Progenitor cell of endocrine pancreas (in vitro differentiated cells): ENCODE results near the gene GALNT2. TPM values are rescaled to one million over a fixed set of nuclear protein-coding genes. Genes with fewer than 3 reads are reported as not detected.

ENCODE experiments used
- DNase-seq: peaks from one replicate; pipeline ENCODE4 v3.0.0; 2021; ENCODE audit warnings: low spot score; ENCODE audit not compliant: unreplicated experiment
- H3K27ac Mint-ChIP-seq: 2 replicates; pipeline ENCODE4 v1.8.0; 2021; ENCODE audit warnings: mild to moderate bottlenecking, moderate library complexity, mixed read lengths
- H3K27me3 Mint-ChIP-seq: 2 replicates; pipeline ENCODE4 v1.8.0; 2021; ENCODE audit warnings: mixed read lengths
- H3K36me3 Mint-ChIP-seq: 2 replicates; pipeline ENCODE4 v1.8.0; 2022; ENCODE audit warnings: mixed read lengths; ENCODE audit not compliant: insufficient read depth
- H3K4me1 Mint-ChIP-seq: 2 replicates; pipeline ENCODE4 v1.8.0; 2021; ENCODE audit warnings: low read depth, mixed read lengths
- H3K4me3 Mint-ChIP-seq: 2 replicates; pipeline ENCODE4 v1.8.0; 2021; ENCODE audit warnings: low read depth, mild to moderate bottlenecking, moderate library complexity, mixed read lengths
- H3K9me3 Mint-ChIP-seq: 2 replicates; pipeline ENCODE4 v1.8.0; 2021; ENCODE audit warnings: low read depth, mixed read lengths
- total RNA-seq: library from RNA; stranded (reverse); gene quantifications from 2 replicates; pipeline ENCODE4 v1.2.1, GENCODE V29; 2021
- TF ChIP-seq, protein P1 (sequence below): fragments of 200-600 bp; sonication (generic); IDR thresholded peaks from one replicate; pipeline ENCODE4 v1.5.0; 2021; ENCODE audit warnings: antibody characterized with exemption, mild to moderate bottlenecking; ENCODE audit not compliant: unreplicated experiment

GALNT2 gene
- total RNA-seq, 1 donor from 2014 or later, result 95.2 TPM

DNA sequence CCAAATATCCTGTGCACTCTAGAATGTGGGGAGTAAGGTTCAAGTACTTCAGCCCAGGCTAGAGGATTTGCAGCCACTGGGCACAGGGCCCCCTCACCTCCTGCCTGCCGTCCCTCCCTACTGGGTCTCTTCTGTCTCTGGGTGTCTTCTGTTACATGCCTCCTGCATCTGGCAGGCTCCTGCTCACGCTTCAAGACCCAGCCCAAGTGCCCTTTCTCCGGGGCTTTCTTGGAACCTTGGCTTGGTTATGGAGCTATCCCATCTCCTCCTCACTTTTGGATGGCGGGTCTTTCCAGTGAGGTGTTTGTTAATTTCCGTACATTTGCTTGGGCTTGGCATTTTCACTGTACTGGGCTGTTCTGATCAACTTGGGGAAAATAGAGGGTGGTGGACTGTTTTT lies 129.0 kb downstream of the GALNT2 start:
- H3K4me1 Mint-ChIP-seq, result peaks cover 14% of the 10 kb centered on the region
- H3K36me3 Mint-ChIP-seq, result no peaks in the 10 kb centered on the region
- H3K27ac Mint-ChIP-seq, result no peak overlapping the region
- H3K27me3 Mint-ChIP-seq, result no peaks in the 10 kb centered on the region
- H3K4me3 Mint-ChIP-seq, result no peak overlapping the region
- TF ChIP-seq, protein P1, sequence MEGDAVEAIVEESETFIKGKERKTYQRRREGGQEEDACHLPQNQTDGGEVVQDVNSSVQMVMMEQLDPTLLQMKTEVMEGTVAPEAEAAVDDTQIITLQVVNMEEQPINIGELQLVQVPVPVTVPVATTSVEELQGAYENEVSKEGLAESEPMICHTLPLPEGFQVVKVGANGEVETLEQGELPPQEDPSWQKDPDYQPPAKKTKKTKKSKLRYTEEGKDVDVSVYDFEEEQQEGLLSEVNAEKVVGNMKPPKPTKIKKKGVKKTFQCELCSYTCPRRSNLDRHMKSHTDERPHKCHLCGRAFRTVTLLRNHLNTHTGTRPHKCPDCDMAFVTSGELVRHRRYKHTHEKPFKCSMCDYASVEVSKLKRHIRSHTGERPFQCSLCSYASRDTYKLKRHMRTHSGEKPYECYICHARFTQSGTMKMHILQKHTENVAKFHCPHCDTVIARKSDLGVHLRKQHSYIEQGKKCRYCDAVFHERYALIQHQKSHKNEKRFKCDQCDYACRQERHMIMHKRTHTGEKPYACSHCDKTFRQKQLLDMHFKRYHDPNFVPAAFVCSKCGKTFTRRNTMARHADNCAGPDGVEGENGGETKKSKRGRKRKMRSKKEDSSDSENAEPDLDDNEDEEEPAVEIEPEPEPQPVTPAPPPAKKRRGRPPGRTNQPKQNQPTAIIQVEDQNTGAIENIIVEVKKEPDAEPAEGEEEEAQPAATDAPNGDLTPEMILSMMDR, result no peak
- no peaks in the 10 kb centered on the region for H3K9me3 Mint-ChIP-seq
- no peak for DNase-seq

GRCh38 chr1:230197644-230198567 lies 130.9 kb downstream of the GALNT2 start:
- Mint-ChIP-seq H3K4me3 (no peak overlapping the region), H3K27me3 (no peaks in the 10 kb centered on the region), H3K9me3 (no peaks in the 10 kb centered on the region), H3K27ac (peak overlapping the region; percentile 19), H3K4me1 (peaks cover 15% of the 10 kb centered on the region), H3K36me3 (peaks cover under 1% of the 10 kb centered on the region)
- TF ChIP-seq, protein P1, result no peak
- no peak for DNase-seq

DNA sequence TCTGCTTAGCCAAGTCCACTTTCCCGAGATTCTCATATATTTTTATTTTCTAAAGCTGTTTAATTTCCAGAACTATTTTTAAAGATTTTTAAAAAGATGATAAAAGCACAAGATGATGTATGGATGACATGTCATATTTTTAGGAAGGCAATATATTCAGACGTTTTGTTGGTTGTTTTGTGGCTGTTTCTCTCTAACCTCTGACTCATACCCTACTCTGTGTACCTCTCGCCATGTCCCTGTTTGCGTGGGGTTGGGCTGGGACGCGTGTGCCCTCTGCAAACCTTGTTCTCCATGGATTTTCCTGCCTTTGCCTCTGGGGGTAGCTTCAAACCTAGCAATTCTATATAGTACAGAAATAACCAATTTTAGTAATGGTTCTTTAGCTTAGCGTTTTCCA lies 132.0 kb downstream of the GALNT2 start:
- Mint-ChIP-seq H3K27me3 (no peaks in the 10 kb centered on the region), H3K36me3 (peaks cover 7% of the 10 kb centered on the region), H3K4me1 (peaks cover 15% of the 10 kb centered on the region), H3K4me3 (no peak overlapping the region), H3K27ac (peak overlapping the region; percentile 42), H3K9me3 (no peaks in the 10 kb centered on the region)
- TF ChIP-seq, protein P1, result no peak
- no peak for DNase-seq

GRCh38 chr1:230199554-230199953 lies 132.5 kb downstream of the GALNT2 start:
- no peaks in the 10 kb centered on the region for H3K9me3 Mint-ChIP-seq
- no peak for DNase-seq
- no peak overlapping the region for H3K4me3 Mint-ChIP-seq
- peaks cover 17% of the 10 kb centered on the region for H3K4me1 Mint-ChIP-seq
- no peaks in the 10 kb centered on the region for H3K27me3 Mint-ChIP-seq
- TF ChIP-seq, protein P1, result no peak
- peaks cover 7% of the 10 kb centered on the region for H3K36me3 Mint-ChIP-seq
- no peak overlapping the region for H3K27ac Mint-ChIP-seq

GRCh38 chr1:230200276-230200675 lies 133.2 kb downstream of the GALNT2 start:
- Mint-ChIP-seq H3K4me3 (no peak overlapping the region), H3K27ac (no peak overlapping the region), H3K36me3 (peaks cover 7% of the 10 kb centered on the region), H3K9me3 (no peaks in the 10 kb centered on the region), H3K4me1 (peaks cover 21% of the 10 kb centered on the region), H3K27me3 (no peaks in the 10 kb centered on the region)
- no peak for DNase-seq
- TF ChIP-seq, protein P1, result no peak
